Naive thymus-derived CD4-positive, alpha-beta T cell (primary cell): Measurements from ENCODE around the gene SLC49A4. TPM values are rescaled to one million over a fixed set of nuclear protein-coding genes. Genes with fewer than 3 reads are reported as not detected.
A peak's percentile ranks its signal among the peaks of the same experiment; 100 is the strongest.

Experiments
- ATAC-seq: fragments of 150-1000 bp; cut with Tn5 transposase; 2 replicates; pipeline ENCODE4 v1.10.0; 2021; ENCODE audit warnings: mild to moderate bottlenecking, moderate library complexity
- CTCF ChIA-PET: fragments of 350-600 bp; sonication (Branson Sonifier 250); formaldehyde crosslinking; loops from one replicate; lab custom pipeline; 2021; ENCODE audit warnings: antibody characterized with exemption; lab: Charles Lee
- POLR2A ChIA-PET: fragments of 350-600 bp; sonication (Branson Sonifier 250); formaldehyde crosslinking; loops from one replicate; lab custom pipeline; 2021; ENCODE audit warnings: antibody characterized with exemption, inconsistent platforms; lab: Charles Lee
- DNase-seq, 9 donors: peaks; one replicate each; pipeline versions ENCODE4 v3.0.0 to v3.0.0-alpha.2; 2020 to 2022; ENCODE audit warnings: mixed read lengths in 1 of 9
- H3K27ac ChIP-seq: one replicate; pipeline ENCODE4 v1.7.0; 2013; ENCODE audit warnings: mild to moderate bottlenecking, low read depth, low read length, moderate library complexity
- H3K27me3 ChIP-seq, 2 donors: one replicate each; pipeline ENCODE4 v1.7.0; 2013; ENCODE audit warnings: low read length in 2 of 2, mild to moderate bottlenecking in 2 of 2, moderate library complexity in 2 of 2; ENCODE audit not compliant: control insufficient read depth in 2 of 2, insufficient read depth in 2 of 2
- H3K36me3 ChIP-seq, 3 experiments: 1 replicate in 2 of 3; 2 replicates in 1 of 3; pipeline ENCODE4 v1.7.0; 2013; ENCODE audit warnings: low read length in 3 of 3, mild to moderate bottlenecking in 3 of 3, moderate library complexity in 1 of 3; ENCODE audit not compliant: insufficient read depth in 3 of 3, control insufficient read depth in 2 of 3
- H3K4me1 ChIP-seq, 2 donors: one replicate each; pipeline ENCODE4 v1.7.0; 2013; ENCODE audit warnings: low read length in 2 of 2, mild to moderate bottlenecking in 2 of 2, moderate library complexity in 1 of 2; ENCODE audit not compliant: control insufficient read depth in 2 of 2, insufficient read depth in 2 of 2
- H3K4me3 ChIP-seq: 2 replicates; pipeline ENCODE4 v1.7.0; 2013; ENCODE audit warnings: mild to moderate bottlenecking, low read length
- H3K9me3 ChIP-seq, 3 experiments: 1 replicate in 2 of 3; 2 replicates in 1 of 3; pipeline ENCODE4 v1.7.0; 2013; ENCODE audit warnings: low read length in 3 of 3; ENCODE audit not compliant: control insufficient read depth in 2 of 3
- H3K27ac Mint-ChIP-seq, 9 donors: one replicate each; pipeline ENCODE4 v1.8.0; 2020 to 2022; ENCODE audit warnings: mixed read lengths in 9 of 9, mild to moderate bottlenecking in 8 of 9, moderate library complexity in 5 of 9, inconsistent platforms in 2 of 9
- H3K27me3 Mint-ChIP-seq, 5 donors: one replicate each; pipeline ENCODE4 v1.8.0; 2021 to 2022; ENCODE audit warnings: mixed read lengths in 5 of 5, mild to moderate bottlenecking in 1 of 5
- H3K36me3 Mint-ChIP-seq, 5 donors: one replicate each; pipeline ENCODE4 v1.8.0; 2020 to 2022; ENCODE audit warnings: mixed read lengths in 5 of 5, mild to moderate bottlenecking in 3 of 5, inconsistent platforms in 1 of 5
- H3K4me1 Mint-ChIP-seq, 7 donors: one replicate each; pipeline ENCODE4 v1.8.0; 2020 to 2022; ENCODE audit warnings: mixed read lengths in 7 of 7, mild to moderate bottlenecking in 3 of 7, inconsistent platforms in 1 of 7
- H3K4me3 Mint-ChIP-seq, 10 donors: one replicate each; pipeline ENCODE4 v1.8.0; 2020 to 2022; ENCODE audit warnings: mild to moderate bottlenecking in 10 of 10, mixed read lengths in 10 of 10, moderate library complexity in 6 of 10, inconsistent platforms in 2 of 10
- H3K9me3 Mint-ChIP-seq, 11 donors: one replicate each; pipeline ENCODE4 v1.8.0; 2020 to 2022; ENCODE audit warnings: mixed read lengths in 11 of 11, mild to moderate bottlenecking in 4 of 11, inconsistent platforms in 1 of 11, moderate library complexity in 1 of 11
- intact Hi-C, 2 donors: fragments of 100-400 bp; cut with micrococcal nuclease; formaldehyde crosslinking; loops; one replicate each; pipeline ENCODE4 v1.15.1; 2023
- polyA plus RNA-seq, 2 donors: library from polyadenylated mRNA; unstranded; fragments of 300-500 nt; fragmentation: Illumina TruSeq; gene quantifications; one replicate each; pipeline ENCODE4 v1.2.3, GENCODE V29; 2021
- total RNA-seq, 6 experiments: library from RNA in 5 of 6; stranded (reverse) in 5 of 6; gene quantifications; 1 replicate in 5 of 6; 2 replicates in 1 of 6; pipeline ENCODE4 v1.2.3 and lab custom pipeline; 2021 to 2026

The SLC49A4 gene
- total and polyA plus RNA-seq, 7 experiments from 2014 or later = 1.9 to 12.9 (median 8.4) TPM

GRCh38 chr3:122793568-122794416 is 1.1 kb upstream of the SLC49A4 start, which contains the start of gene HSPBAP1:
TSS of gene HSPBAP1 (minus strand) at chr3:122793831. CDS start at chr3:122793680, 151 bp downstream.
- intact Hi-C loops = loop anchor here (1.0 to 10.0 kb wide), 20 partner anchors 38 to 1247 kb away; partner anchors contain the start of genes DTX3L (in 2 of the 2), FAM162A (in 2 of the 2), HCLS1 (in 2 of the 2) and KPNA1 (in 2 of the 2)
- CTCF ChIA-PET = interaction anchor here (0.8 kb wide), 1 partner anchor 410 kb away, joined by 3 read pairs; the partner anchor contains the start of gene FAM162A

GRCh38 chr3:122794483-122794778 is 438 bp upstream of the SLC49A4 start:
- POLR2A ChIA-PET = interaction anchor here (0.6 to 1.8 kb wide), 4 partner anchors 11 to 407 kb away, joined by 3 to 7 read pairs (median 4); partner anchors contain the start of gene SEC22A
- H3K9me3 ChIP-seq = no peaks in the 10 kb centered on the region
- intact Hi-C loops = loop anchor here (2.0 to 10.0 kb wide), 6 partner anchors 40 to 1247 kb away; partner anchors contain the start of genes DTX3L (in 1 of the 2), EAF2 (in 1 of the 2), HCLS1 (in 1 of the 2) and IQCB1 (in 1 of the 2)
- Mint-ChIP-seq H3K4me3 (peak overlapping the region in 5 of 10 donors; percentile 91 to 97 (median 95)), H3K27ac (peak overlapping the region in 6 of 9 donors; percentile 79 to 99 (median 96)), H3K36me3 (peaks cover 0 to 12% (median 0%) of the 10 kb centered on the region in 5 donors), H3K9me3 (no peaks in the 10 kb centered on the region), H3K4me1 (peaks cover 20 to 29% (median 25%) of the 10 kb centered on the region in 7 donors), H3K27me3 (no peaks in the 10 kb centered on the region)
- CTCF ChIA-PET = interaction anchor here (0.8 kb wide), 1 partner anchor 410 kb away, joined by 3 read pairs; the partner anchor contains the start of gene FAM162A
- no peaks in the 10 kb centered on the region for H3K27me3 ChIP-seq
- peak overlapping the region; percentile 83 for H3K4me3 ChIP-seq
- DNase-seq (no peak), ATAC-seq (no peak)
- peaks cover 22 to 34% of the 10 kb centered on the region in 2 donors for H3K4me1 ChIP-seq
- H3K36me3 ChIP-seq = no peaks in the 10 kb centered on the region
- H3K27ac ChIP-seq = peak overlapping the region; percentile 82

More at GRCh38 chr3:122793568-122794416, 1.1 kb upstream of the SLC49A4 start, which contains the start of gene HSPBAP1:
- no peaks in the 10 kb centered on the region for H3K27me3 Mint-ChIP-seq
- ATAC-seq (peak; percentile 77), DNase-seq (peak; percentile 71 to 90 (median 86))
- peaks cover 0 to 12% (median 0%) of the 10 kb centered on the region in 5 donors for H3K36me3 Mint-ChIP-seq
- peak within 1 kb of the TSS; percentile 83 for H3K4me3 ChIP-seq
- no peaks in the 10 kb centered on the region for H3K36me3 ChIP-seq
- H3K4me3 Mint-ChIP-seq = peak within 1 kb of the TSS in 5 of 10 donors; percentile 91 to 97 (median 95)
- H3K27ac Mint-ChIP-seq = peak within 1 kb of the TSS in 6 of 9 donors; percentile 79 to 99 (median 96)
- H3K4me1 Mint-ChIP-seq = peaks cover 20 to 29% (median 27%) of the 10 kb centered on the region in 7 donors
- H3K27me3 ChIP-seq = no peaks in the 10 kb centered on the region
- peak within 1 kb of the TSS; percentile 82 for H3K27ac ChIP-seq
- no peaks in the 10 kb centered on the region for H3K9me3 Mint-ChIP-seq
- peaks cover 22 to 34% of the 10 kb centered on the region in 2 donors for H3K4me1 ChIP-seq
- POLR2A ChIA-PET = interaction anchor here (0.6 to 1.8 kb wide), 12 partner anchors 10 to 699 kb away, joined by 3 to 8 read pairs (median 4); partner anchors contain the start of genes FAM162A, SEC22A and WDR5B
- no peaks in the 10 kb centered on the region for H3K9me3 ChIP-seq

- peaks cover 0 to 12% (median 0%) of the 10 kb centered on the region in 5 donors for H3K36me3 Mint-ChIP-seq
- intact Hi-C loops = loop anchor here (1.0 to 10.0 kb wide), 3 partner anchors 41 to 1131 kb away; partner anchors contain the start of genes HCLS1 (in 1 of the 2) and WDR5B (in 1 of the 2)
- H3K4me3 Mint-ChIP-seq = peak overlapping the region in 8 of 10 donors; percentile 62 to 95 (median 78)
- ChIA-PET CTCF (no interaction called here), POLR2A (interaction anchor here (1.4 kb wide), 1 partner anchor 217 kb away, joined by 3 read pairs; no protein-coding TSS in a partner anchor)
- no peaks in the 10 kb centered on the region for H3K9me3 Mint-ChIP-seq
- ATAC-seq = no peak
- Histone ChIP-seq H3K27me3 (no peaks in the 10 kb centered on the region), H3K4me1 (peaks cover 22 to 26% of the 10 kb centered on the region in 2 donors), H3K36me3 (no peaks in the 10 kb centered on the region), H3K27ac (peak overlapping the region; percentile 82), H3K4me3 (peak overlapping the region; percentile 83), H3K9me3 (no peaks in the 10 kb centered on the region)
- peak overlapping the region in 8 of 9 donors; percentile 37 to 77 (median 55) for H3K27ac Mint-ChIP-seq
- H3K27me3 Mint-ChIP-seq = no peaks in the 10 kb centered on the region
- H3K4me1 Mint-ChIP-seq = peaks cover 20 to 27% (median 25%) of the 10 kb centered on the region in 7 donors
- DNase-seq = peak in 6 of 9 donors; percentile 22 to 46 (median 34)
Observed at GRCh38 chr3:122795674-122796195, 866 bp downstream of the SLC49A4 start.

- no peaks in the 10 kb centered on the region for H3K27me3 Mint-ChIP-seq
- Histone ChIP-seq H3K4me1 (peaks cover 17 to 19% of the 10 kb centered on the region in 2 donors), H3K27ac (no peak overlapping the region), H3K36me3 (no peaks in the 10 kb centered on the region), H3K27me3 (no peaks in the 10 kb centered on the region), H3K9me3 (no peaks in the 10 kb centered on the region), H3K4me3 (no peak overlapping the region)
- H3K9me3 Mint-ChIP-seq = peaks cover 0 to 2% (median 0%) of the 10 kb centered on the region in 11 donors
- ATAC-seq (no peak), DNase-seq (peak in 4 of 9 donors; percentile 5 to 26 (median 15))
- ChIA-PET CTCF (no interaction called here), POLR2A (interaction anchor here (1.0 to 1.4 kb wide), 2 partner anchors 11 to 218 kb away, joined by 3 read pairs; no protein-coding TSS in a partner anchor)
- H3K4me1 Mint-ChIP-seq = peaks cover 22 to 28% (median 25%) of the 10 kb centered on the region in 7 donors
- H3K27ac Mint-ChIP-seq = peak overlapping the region in 6 of 9 donors; percentile 11 to 63 (median 25)
- peak overlapping the region in 9 of 10 donors; percentile 7 to 59 (median 39) for H3K4me3 Mint-ChIP-seq
- intact Hi-C loops = loop anchor here in 1 of 2 donors (10.0 kb wide), 1 partner anchor 1132 kb away; the partner anchor contains the start of gene HCLS1
- H3K36me3 Mint-ChIP-seq = peaks cover 1 to 14% (median 5%) of the 10 kb centered on the region in 5 donors
Observed at GRCh38 chr3:122797291-122797690, 2.4 kb downstream of the SLC49A4 start.

- Mint-ChIP-seq H3K27me3 (no peaks in the 10 kb centered on the region), H3K9me3 (peaks cover 0 to 2% (median 0%) of the 10 kb centered on the region in 11 donors), H3K27ac (no peak overlapping the region), H3K4me1 (peaks cover 25 to 39% (median 29%) of the 10 kb centered on the region in 7 donors), H3K36me3 (peaks cover 8 to 27% (median 20%) of the 10 kb centered on the region in 5 donors), H3K4me3 (no peak overlapping the region)
- Histone ChIP-seq H3K27ac (no peak overlapping the region), H3K9me3 (no peaks in the 10 kb centered on the region), H3K27me3 (no peaks in the 10 kb centered on the region), H3K4me1 (peaks cover 12% of the 10 kb centered on the region in 2 donors), H3K4me3 (no peak overlapping the region), H3K36me3 (no peaks in the 10 kb centered on the region)
- CTCF ChIA-PET = interaction anchor here (0.5 kb wide), 1 partner anchor 414 kb away, joined by 5 read pairs; no protein-coding TSS in a partner anchor
- POLR2A ChIA-PET = interaction anchor here (1.0 kb wide), 1 partner anchor 27 kb away, joined by 3 read pairs; no protein-coding TSS in a partner anchor
- ATAC-seq (no peak), DNase-seq (no peak)
- intact Hi-C loops = loop anchor here in 1 of 2 donors (10.0 kb wide), 1 partner anchor 1135 kb away; the partner anchor contains the start of gene HCLS1
Observed at GRCh38 chr3:122799322-122799721, 4.5 kb downstream of the SLC49A4 start.
